ENCODE data around the gene OSGIN1. TPM values are rescaled to one million over a fixed set of nuclear protein-coding genes. Genes with fewer than 3 reads are reported as not detected.

OSGIN1 gene
- total RNA-seq, 1 experiment from 2014 or later, result 1.7 TPM

GRCh38 chr16:83906683-83907082 lies 46.4 kb upstream of the OSGIN1 start:
- Mint-ChIP-seq H3K36me3 (peaks cover 27% of the 10 kb centered on the region), H3K4me1 (peaks cover 24% of the 10 kb centered on the region), H3K9me3 (no peaks in the 10 kb centered on the region), H3K27ac (no peak overlapping the region), H3K27me3 (ENCODE audit: low read depth) (no peaks in the 10 kb centered on the region; the same call in 1 of the 2 replicates), H3K4me3 (no peak overlapping the region)
- ChIA-PET CTCF (no interaction called here), POLR2A (no interaction called here)
- DNase-seq (ENCODE audit: low spot score) (no peak), ATAC-seq (no peak)
- TF ChIP-seq E2F1 (CRISPR knock-in tag; IDR thresholded peaks at IDR 0.05) (no peak), ZNF281 (CRISPR knock-in tag; IDR thresholded peaks at IDR 0.05) (no peak), SOX15 (CRISPR knock-in tag; IDR thresholded peaks at IDR 0.05) (no peak), ARID4B (CRISPR knock-in tag; IDR thresholded peaks at IDR 0.05; ENCODE audit: borderline replicate concordance) (no peak), SP1 (CRISPR knock-in tag; conservative IDR thresholded peaks at IDR 0.05) (no peak)

GRCh38 chr16:83907111-83907510 lies 45.9 kb upstream of the OSGIN1 start:
- no peak overlapping the region for H3K27ac Mint-ChIP-seq
- DNase-seq (ENCODE audit: low spot score), result no peak
- H3K4me3 Mint-ChIP-seq, result no peak overlapping the region
- no peaks in the 10 kb centered on the region; the same call in 1 of the 2 replicates for H3K27me3 Mint-ChIP-seq (ENCODE audit: low read depth)
- no peak for ATAC-seq
- H3K4me1 Mint-ChIP-seq, result peaks cover 24% of the 10 kb centered on the region
- ChIA-PET CTCF (no interaction called here), POLR2A (no interaction called here)
- H3K9me3 Mint-ChIP-seq, result no peaks in the 10 kb centered on the region
- peaks cover 31% of the 10 kb centered on the region for H3K36me3 Mint-ChIP-seq
- no peak for TF ChIP-seq NR2C2 (CRISPR knock-in tag; IDR thresholded peaks at IDR 0.05)
- no peak for TF ChIP-seq TCF7 (CRISPR knock-in tag; IDR thresholded peaks at IDR 0.05; ENCODE audit: low read depth)
- TF ChIP-seq GABPB1 (CRISPR knock-in tag; IDR thresholded peaks at IDR 0.05), result no peak
- no peak for TF ChIP-seq CBFB (CRISPR knock-in tag; IDR thresholded peaks at IDR 0.05; ENCODE audit: low read depth)
- no peak for TF ChIP-seq CREB1 (CRISPR knock-in tag; IDR thresholded peaks at IDR 0.05)
- no peak for TF ChIP-seq SMAD4 (CRISPR knock-in tag; IDR thresholded peaks at IDR 0.05)
- TF ChIP-seq ESRRA (CRISPR knock-in tag; IDR thresholded peaks at IDR 0.05; ENCODE audit: borderline replicate concordance), result no peak
- no peak for TF ChIP-seq ZNF121 (CRISPR knock-in tag; IDR thresholded peaks at IDR 0.05)
- no peak for TF ChIP-seq SOX15 (CRISPR knock-in tag; IDR thresholded peaks at IDR 0.05)
- TF ChIP-seq MXD4 (CRISPR knock-in tag; IDR thresholded peaks at IDR 0.05; ENCODE audit: borderline replicate concordance), result no peak

- Mint-ChIP-seq H3K36me3 (peaks cover 38% of the 10 kb centered on the region), H3K4me1 (peaks cover 24% of the 10 kb centered on the region), H3K27ac (no peak overlapping the region), H3K27me3 (ENCODE audit: low read depth) (no peaks in the 10 kb centered on the region; the same call in 1 of the 2 replicates), H3K4me3 (no peak overlapping the region), H3K9me3 (no peaks in the 10 kb centered on the region)
- CTCF ChIA-PET, result no interaction called here
- ATAC-seq, result no peak
- POLR2A ChIA-PET, result no interaction called here
- DNase-seq (ENCODE audit: low spot score), result no peak
- no peak for TF ChIP-seq ZNF396 (CRISPR knock-in tag; IDR thresholded peaks at IDR 0.05; ENCODE audit: borderline replicate concordance)
- TF ChIP-seq JUN (CRISPR knock-in tag; IDR thresholded peaks at IDR 0.05), result no peak
- no peak for TF ChIP-seq HMGXB4 (CRISPR knock-in tag; IDR thresholded peaks at IDR 0.05)
- TF ChIP-seq NR3C1 (CRISPR knock-in tag; conservative IDR thresholded peaks at IDR 0.05; ENCODE audit: low read depth), result no peak
- TF ChIP-seq ZNF512 (CRISPR knock-in tag; IDR thresholded peaks at IDR 0.05; ENCODE audit: borderline replicate concordance), result no peak
- no peak for TF ChIP-seq NFYB (CRISPR knock-in tag; conservative IDR thresholded peaks at IDR 0.05; ENCODE audit: low read depth)
- TF ChIP-seq OVOL2 (CRISPR knock-in tag; IDR thresholded peaks at IDR 0.05; ENCODE audit: borderline replicate concordance), result no peak
- no peak for TF ChIP-seq NFE2L1 (CRISPR knock-in tag; IDR thresholded peaks at IDR 0.05)
These were observed 45.3 kb upstream of the OSGIN1 start for GRCh38 chr16:83907631-83908250.

Data from WTC11 (cell line).